Measurements from ENCODE around the gene HERPUD2.
A peak's percentile ranks its signal among the peaks of the same experiment; 100 is the strongest.
"Not testable (repeated sequence)": the region's sequence is repeated elsewhere in the genome, so short reads cannot be mapped to it uniquely, and the experiment has no call there.

Gene HERPUD2

GRCh38 chr7:35677582-35678356, 17.2 kb downstream of the HERPUD2 start:
- no peak for DNase-seq (ENCODE audit: low spot score)

DNA sequence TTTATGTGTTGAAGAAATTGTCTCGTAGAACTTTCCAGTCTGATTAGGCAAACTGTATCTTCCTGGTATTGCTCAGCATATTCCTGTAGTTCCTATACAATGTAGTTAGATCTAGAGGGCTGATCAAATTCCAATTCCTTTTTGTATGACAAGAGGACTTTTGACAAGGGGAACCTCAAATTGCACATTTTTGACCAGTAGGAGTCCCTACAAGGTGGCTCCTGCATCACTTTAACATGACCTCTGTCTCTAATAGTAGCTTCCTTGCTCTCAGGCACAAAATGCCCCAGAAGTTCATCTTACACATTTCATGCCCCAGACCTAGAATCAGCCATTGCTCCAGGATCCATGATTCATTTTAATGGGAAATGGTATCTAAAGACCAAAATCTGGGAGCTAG, 18.7 kb downstream of the HERPUD2 start:
- DNase-seq (ENCODE audit: low spot score), result no peak

DNA sequence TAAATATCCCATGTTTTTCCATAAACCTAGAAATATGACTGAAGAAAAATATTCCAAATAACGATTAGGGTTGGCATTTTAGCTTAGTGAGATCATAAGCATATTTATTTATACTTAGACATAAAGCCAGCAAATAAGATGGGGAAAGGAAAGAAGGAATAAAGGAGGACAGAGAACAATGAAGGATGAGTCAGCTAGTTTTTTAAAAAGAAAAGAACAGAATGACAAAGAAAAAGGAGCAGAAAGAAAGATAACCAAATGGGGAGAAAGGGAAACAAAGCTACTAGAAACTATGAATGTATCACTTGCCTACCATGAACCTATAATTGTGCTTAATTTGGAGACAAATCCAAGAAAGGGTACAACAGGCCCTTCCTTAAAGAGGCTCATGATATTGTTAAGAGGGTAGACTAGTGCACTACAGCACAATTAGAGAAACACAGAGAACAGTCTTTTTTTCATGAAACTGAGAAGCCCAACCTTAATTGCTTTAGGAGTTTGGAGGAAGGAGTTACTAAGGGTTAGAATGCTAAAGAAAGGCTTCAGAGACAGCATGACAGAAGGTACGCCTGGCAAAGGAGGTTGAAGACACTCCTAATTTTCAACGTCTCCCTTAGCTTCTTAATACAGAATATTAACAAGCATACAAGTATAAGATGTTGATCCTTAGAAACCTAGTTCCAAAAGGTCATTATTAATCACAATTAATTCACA, 23.9 kb downstream of the HERPUD2 start:
- DNase-seq (ENCODE audit: low spot score), result no peak

DNA sequence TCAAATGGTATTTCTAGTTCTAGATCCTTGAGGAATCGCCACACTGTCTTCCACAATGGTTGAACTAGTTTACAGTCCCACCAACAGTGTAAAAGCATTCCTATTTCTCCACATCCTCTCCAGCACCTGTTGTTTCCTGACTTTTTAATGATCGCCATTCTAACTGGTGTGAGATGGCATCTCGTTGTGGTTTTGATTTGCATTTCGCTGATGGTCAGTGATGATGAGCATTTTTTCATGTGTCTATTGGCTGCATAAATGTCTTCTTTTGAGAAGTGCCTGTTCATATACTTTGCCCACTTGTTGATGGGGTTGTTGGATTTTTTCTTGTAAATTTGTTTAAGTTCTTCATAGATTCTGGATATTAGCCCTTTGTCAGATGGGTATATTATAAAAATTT, 34.5 kb downstream of the HERPUD2 start:
- not testable (repeated sequence) for DNase-seq (ENCODE audit: low spot score)

- DNase-seq (ENCODE audit: low spot score), result no peak
Observed at GRCh38 chr7:35658606-35659201, 36.2 kb downstream of the HERPUD2 start.

DNA sequence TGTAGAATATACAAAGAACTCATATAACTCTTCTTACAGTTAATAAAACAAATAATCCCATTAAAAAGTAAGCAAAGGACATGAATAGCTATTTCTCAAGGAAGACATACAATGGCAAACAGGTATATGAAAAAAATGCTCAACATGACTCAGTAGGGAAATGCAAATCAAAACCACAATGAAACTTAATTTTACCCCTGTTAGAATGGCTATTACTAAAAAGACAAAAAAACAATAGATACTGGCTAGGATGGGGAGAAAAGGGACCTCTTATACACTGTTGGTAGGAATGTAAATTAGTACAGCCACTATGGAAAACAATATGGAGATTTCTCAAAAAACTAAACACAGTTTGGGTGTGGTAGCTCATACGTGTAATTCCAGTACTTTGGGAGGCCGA, 37.8 kb downstream of the HERPUD2 start:
- DNase-seq (ENCODE audit: low spot score), result no peak

DNA sequence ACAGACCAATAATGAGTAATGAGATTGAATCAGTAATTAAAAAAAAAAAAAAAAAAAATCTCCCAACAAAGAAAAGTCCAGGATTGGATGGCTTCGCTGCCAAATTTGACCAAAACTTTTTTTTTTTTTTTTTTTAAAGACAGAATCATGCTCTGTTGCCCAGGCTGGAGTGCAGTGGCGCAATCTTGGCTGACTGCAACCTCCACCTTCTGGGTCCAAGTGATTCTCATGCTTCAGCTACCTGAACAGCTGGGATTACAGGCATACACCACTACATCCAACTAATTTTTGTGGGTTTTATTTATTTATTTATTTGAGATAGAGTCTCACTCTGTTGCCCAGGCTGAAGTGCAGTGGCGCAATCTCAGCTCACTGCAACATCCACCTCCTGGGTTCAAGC, 40.4 kb downstream of the HERPUD2 start:
- DNase-seq (ENCODE audit: low spot score), result not testable (repeated sequence)

- DNase-seq (ENCODE audit: low spot score), result no peak
Observed at GRCh38 chr7:35652124-35652523, 42.8 kb downstream of the HERPUD2 start.

DNA sequence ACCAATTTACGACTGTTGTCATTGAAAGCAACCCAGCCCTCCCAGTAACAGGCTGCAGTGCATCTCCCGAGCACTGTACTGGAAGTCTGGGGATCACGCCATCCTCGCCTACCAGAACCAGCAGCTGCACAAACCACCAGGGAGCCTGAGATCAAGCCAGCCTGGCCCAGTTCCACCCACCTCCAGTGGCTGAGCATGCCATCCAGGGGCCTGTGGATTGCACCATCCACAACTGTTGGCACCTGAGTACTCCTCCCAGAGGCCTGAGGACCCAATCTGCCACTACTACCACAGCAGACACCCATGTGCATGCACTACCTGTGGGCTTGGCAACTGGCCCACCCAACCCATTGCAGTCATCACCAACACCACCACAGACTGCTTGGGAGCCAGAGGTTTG, 44.2 kb downstream of the HERPUD2 start:
- DNase-seq (ENCODE audit: low spot score), result no peak

- no peak for DNase-seq (ENCODE audit: low spot score)
Observed at GRCh38 chr7:35649711-35650110, 45.2 kb downstream of the HERPUD2 start.

- no peak for DNase-seq (ENCODE audit: low spot score)
Observed at GRCh38 chr7:35648367-35648766, 46.6 kb downstream of the HERPUD2 start.

GRCh38 chr7:35647171-35647574, 47.8 kb downstream of the HERPUD2 start:
- DNase-seq (ENCODE audit: low spot score), result no peak

DNA sequence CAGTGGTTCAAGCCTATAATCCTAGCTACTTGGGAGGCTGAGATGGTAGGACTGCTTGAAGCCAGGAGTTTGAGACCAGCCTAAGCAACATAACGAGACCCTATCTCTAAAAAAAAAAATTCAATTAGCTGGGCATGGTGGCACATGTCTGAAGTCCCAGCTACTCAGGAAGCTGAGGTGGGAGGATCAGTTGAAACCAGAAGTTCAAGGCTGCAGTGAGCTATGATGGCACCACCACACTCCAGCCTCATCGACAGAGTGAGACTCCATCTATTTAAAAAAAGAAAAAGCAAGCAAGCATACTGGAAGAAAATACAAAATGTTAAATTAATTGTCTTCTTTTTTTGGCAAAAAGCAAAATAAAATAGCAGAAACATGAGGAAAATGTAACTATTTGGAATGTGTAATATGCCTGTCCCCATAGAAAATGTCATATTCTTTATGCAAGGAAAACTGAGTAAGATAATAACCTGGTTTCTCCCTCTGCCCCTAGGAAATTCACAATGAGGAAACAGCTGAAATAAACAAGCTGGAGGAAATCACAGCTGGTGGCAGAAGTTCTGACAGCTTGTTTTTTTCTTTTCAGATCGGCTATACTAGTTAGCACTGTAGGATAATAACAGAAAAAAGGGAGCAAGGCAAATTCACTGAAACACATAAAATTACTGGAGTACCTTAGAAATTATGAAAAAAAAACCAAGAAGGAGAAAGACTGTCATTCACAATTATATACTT, 48.5 kb downstream of the HERPUD2 start:
- no peak for DNase-seq (ENCODE audit: low spot score)

GRCh38 chr7:35645691-35646090, 49.2 kb downstream of the HERPUD2 start:
- no peak for DNase-seq (ENCODE audit: low spot score)

DNA sequence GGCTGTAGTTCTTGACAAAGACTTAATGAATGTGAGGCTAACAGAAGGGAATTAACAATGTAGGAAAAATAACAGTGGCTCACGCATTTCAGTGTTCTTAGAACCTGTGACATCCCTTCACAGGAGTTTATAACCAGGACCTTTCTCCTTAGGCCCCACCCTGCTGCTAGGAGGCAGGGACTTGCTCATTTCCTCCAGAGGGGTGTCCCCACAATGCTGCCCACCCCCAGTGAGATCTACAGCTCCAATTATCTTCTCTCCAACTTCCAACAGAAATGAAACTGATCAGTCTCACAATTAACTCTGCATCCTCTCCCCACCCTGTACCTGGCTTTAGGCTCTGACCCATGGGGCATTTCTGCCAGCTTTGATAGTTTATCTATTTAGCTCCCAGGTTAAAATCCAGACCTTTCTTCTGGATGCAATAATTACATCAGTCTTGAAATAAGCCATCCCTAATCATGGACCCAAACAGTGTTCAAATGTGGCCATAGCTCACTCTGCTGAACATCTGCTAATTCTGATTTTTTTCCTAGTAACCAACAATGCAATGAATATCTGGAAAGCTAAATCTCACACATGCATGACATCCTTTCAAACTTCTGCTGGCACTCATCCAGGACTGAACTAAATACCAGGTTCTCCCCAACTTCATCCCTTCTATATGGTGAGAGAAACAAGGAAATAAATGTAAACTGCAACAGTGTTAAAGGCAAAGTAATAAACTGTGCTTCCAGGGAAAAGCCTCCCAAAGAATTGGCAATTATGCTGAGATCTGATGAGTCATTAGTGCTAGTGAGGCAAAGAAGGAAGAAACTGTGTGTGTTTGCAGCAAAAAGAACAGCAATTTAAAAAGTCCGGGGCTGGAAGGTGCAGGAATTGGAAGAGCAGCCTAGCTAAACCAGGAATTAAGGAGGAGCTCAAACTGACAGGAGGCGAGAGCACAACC, 64.6 kb downstream of the HERPUD2 start:
- DNase-seq (ENCODE audit: low spot score), result no peak

GRCh38 chr7:35624299-35625186, 70.4 kb downstream of the HERPUD2 start:
- DNase-seq (ENCODE audit: low spot score), result peak; percentile 81

GRCh38 chr7:35623381-35623780, 71.6 kb downstream of the HERPUD2 start:
- DNase-seq (ENCODE audit: low spot score), result no peak

DNA sequence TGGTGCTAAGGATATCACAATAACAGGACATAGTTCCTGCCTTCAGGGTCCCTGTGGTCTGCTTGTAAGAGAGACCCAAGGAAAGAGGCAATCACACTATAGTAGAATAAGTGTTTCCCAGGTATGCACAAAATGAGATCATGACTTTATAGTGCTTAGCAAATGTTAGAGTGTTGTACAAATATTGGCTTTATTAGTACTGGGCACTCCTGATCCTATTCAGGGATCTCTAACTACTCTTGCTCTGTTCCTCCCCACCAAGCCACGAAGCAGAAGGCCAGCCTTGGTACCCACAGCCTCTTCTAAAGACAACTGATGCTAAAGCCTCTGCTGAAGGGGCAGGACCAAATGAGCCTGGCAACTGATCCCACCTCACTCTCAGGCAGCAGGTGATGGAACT, 75.1 kb downstream of the HERPUD2 start:
- no peak for DNase-seq (ENCODE audit: low spot score)

- DNase-seq (ENCODE audit: low spot score), result no peak
Observed at GRCh38 chr7:35617041-35617440, 77.9 kb downstream of the HERPUD2 start.

DNA sequence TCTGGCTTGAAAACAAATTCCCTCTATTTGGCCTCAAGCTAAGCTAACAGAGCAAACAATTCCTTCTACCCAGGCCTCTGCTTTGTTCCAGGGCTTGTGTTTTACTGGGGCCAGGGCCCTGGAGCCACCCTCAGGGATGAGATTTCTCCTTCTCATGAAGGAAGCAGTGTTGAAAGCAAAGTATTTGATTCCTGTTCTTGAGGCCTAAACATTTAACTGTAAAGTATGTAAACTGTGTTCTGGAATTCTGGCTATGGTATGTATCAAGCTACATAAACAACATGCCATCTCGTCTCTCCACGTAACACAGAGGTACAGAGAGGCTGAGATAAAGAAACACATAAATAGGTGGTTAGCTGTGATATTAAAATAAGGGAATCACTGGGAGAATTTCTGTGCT, 81.8 kb downstream of the HERPUD2 start:
- DNase-seq (ENCODE audit: low spot score), result no peak
